Activated T-helper 1 cell treated with anti-CD3 and anti-CD28 coated beads, Interleukin-2, amount 50 U/mL, for 16 hours (primary cell): ENCODE results near the gene COX7B.
"Not testable (repeated sequence)": the region's sequence is repeated elsewhere in the genome, so short reads cannot be mapped to it uniquely, and the experiment has no call there.

Source experiments
- DNase-seq, 2 donors: peaks; one replicate each; pipeline ENCODE4 v3.0.0-alpha.2; 2020; ENCODE audit warnings: low read depth in 1 of 2, low spot score in 1 of 2

COX7B gene

GRCh38 chrX:77945031-77945430 lies 45.8 kb downstream of the COX7B start:
- DNase-seq, result not testable (repeated sequence)

DNA sequence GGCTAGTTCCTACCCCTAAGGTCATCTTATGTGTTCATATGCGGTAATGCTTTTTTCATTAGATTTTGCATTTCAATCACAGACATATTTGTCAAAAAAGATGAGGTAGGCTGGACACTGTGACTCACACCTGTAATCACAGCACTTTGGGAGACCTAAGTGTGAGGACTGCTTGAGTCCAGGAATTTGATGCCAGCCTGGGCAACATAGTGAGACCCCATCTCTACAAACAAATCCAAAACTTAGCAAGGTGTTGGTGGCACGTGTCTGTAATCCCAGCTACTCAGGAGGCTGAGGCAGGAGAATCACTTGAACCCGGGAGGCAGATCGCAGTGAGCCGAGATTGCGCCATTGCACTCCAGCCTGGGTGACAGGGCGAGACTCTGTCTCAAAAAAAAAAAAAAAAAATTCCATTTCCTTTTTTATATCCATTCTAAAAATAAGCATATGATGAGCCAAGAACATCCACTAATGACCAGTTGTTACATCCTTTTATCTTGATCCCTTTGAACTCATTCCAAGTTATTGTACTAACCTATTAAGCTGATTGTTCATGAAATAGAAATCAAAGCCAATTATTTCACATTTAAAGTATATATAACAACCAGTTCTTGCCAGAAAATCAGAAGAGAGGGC lies 46.8 kb downstream of the COX7B start:
- DNase-seq, result no peak

GRCh38 chrX:77946571-77946970 lies 47.3 kb downstream of the COX7B start:
- no peak for DNase-seq

DNA sequence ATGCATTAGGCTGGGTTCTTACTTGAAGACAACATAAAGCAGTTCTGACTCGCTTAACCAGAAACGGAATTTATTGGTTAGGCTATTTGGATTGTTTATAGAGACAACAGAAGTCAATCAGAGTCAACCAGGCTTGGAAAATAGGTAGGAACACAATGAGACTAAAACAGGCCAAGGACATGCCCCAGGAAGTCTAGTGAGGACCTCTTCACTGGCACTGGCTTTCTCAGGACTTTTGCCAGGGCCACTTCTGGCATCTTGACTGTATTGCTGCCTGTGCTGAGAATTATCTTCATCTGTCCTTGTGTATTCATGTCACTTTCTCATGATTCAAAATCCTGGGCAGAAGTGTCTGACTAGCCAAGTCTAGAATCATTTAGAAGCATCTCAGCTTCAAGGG lies 50.6 kb downstream of the COX7B start:
- no peak for DNase-seq

DNA sequence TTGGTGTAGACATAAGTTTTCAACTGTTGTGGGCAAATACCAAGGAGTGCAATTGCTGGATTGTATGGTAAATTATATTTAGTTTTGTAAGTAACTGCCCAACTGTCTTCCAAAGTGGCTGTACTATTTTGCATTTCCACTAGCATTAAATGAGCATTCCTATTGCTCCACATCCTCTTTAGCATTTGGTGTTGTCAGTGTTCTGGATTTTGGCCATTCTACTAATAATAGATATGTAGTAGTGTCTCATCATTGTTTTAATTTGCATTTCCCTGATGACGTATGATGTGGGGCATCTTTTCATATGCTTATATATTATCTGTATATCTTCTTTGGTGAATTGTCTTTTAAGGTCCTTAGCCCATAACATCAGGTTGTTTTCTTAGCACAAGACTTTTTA lies 52.9 kb downstream of the COX7B start:
- DNase-seq, result no peak

- no peak for DNase-seq
Measured at GRCh38 chrX:77953302-77953701, 54.0 kb downstream of the COX7B start.

DNA sequence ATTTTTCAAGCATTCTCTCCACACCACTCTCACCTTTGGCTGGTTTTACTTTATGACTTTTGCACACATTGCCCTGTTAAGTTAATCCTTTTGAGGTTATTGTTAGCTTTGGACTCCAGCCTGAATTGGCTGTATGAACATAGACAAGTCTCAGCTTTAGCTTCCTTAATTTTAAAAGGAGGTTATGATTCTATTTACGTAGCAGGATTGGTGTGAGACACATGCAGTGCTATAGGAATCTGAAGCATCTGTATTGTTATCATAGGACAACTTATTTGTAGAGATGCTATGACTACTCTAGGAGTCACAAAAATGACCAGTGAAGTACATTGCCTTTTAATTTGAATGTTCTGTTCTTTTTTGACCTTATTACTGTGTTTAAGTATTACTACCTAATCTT lies 54.4 kb downstream of the COX7B start:
- DNase-seq, result no peak
